ENCODE results near the gene WDR62.

DNA sequence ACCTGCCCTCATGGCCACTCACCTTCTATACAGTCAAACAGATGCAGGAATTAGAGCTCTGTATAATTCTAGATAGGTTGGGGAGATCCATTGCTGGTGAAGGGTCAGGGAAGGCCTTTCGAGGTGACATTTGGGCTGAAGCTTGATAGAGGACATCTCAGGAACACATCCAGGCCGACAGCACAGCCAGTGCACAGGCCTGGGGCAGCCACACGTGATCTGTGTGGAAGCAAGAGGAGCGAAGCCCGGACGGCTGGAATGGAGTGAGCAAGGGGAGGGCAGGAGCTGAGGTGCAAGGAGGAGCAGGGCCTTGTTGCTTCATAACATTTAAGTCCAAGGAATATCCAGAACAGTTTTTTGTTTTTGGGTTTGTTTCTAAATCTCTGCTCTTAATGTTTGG is 51.7 kb downstream of the WDR62 start:
- TF ChIP-seq, protein P1, sequence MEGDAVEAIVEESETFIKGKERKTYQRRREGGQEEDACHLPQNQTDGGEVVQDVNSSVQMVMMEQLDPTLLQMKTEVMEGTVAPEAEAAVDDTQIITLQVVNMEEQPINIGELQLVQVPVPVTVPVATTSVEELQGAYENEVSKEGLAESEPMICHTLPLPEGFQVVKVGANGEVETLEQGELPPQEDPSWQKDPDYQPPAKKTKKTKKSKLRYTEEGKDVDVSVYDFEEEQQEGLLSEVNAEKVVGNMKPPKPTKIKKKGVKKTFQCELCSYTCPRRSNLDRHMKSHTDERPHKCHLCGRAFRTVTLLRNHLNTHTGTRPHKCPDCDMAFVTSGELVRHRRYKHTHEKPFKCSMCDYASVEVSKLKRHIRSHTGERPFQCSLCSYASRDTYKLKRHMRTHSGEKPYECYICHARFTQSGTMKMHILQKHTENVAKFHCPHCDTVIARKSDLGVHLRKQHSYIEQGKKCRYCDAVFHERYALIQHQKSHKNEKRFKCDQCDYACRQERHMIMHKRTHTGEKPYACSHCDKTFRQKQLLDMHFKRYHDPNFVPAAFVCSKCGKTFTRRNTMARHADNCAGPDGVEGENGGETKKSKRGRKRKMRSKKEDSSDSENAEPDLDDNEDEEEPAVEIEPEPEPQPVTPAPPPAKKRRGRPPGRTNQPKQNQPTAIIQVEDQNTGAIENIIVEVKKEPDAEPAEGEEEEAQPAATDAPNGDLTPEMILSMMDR (IDR thresholded peaks at IDR 0.05): no peak
- TF ChIP-seq, protein P2, sequence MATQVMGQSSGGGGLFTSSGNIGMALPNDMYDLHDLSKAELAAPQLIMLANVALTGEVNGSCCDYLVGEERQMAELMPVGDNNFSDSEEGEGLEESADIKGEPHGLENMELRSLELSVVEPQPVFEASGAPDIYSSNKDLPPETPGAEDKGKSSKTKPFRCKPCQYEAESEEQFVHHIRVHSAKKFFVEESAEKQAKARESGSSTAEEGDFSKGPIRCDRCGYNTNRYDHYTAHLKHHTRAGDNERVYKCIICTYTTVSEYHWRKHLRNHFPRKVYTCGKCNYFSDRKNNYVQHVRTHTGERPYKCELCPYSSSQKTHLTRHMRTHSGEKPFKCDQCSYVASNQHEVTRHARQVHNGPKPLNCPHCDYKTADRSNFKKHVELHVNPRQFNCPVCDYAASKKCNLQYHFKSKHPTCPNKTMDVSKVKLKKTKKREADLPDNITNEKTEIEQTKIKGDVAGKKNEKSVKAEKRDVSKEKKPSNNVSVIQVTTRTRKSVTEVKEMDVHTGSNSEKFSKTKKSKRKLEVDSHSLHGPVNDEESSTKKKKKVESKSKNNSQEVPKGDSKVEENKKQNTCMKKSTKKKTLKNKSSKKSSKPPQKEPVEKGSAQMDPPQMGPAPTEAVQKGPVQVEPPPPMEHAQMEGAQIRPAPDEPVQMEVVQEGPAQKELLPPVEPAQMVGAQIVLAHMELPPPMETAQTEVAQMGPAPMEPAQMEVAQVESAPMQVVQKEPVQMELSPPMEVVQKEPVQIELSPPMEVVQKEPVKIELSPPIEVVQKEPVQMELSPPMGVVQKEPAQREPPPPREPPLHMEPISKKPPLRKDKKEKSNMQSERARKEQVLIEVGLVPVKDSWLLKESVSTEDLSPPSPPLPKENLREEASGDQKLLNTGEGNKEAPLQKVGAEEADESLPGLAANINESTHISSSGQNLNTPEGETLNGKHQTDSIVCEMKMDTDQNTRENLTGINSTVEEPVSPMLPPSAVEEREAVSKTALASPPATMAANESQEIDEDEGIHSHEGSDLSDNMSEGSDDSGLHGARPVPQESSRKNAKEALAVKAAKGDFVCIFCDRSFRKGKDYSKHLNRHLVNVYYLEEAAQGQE (IDR thresholded peaks at IDR 0.05; ENCODE audit: insufficient read depth in 1 of 2, low read depth in 2 of 2, low read length in 1 of 2): no peak
- TF ChIP-seq SIN3A (IDR thresholded peaks at IDR 0.05; ENCODE audit: borderline replicate concordance, insufficient read depth, low read depth, low read length) (no peak), POLR2AphosphoS5 (IDR thresholded peaks at IDR 0.05; ENCODE audit: low read depth, low read length) (no peak), TCF7L2 (IDR thresholded peaks at IDR 0.05; ENCODE audit: low read depth, low read length) (no peak)
